Spleen (tissue), 11 donors: ENCODE data around the gene RANBP9. TPM values are rescaled to one million over a fixed set of nuclear protein-coding genes. Genes with fewer than 3 reads are reported as not detected.

ENCODE experiments used
- DNase-seq: peaks from one replicate; pipeline ENCODE4 v3.0.0-alpha.2; 2020
- H3K27ac ChIP-seq, 8 donors: fragments of 200-600 bp; sonication (generic) in 7 of 8; 1 replicate in 4 of 8; 2 replicates in 4 of 8; pipeline versions ENCODE4 v1.5.0 to v1.8.0; 2016 to 2021; ENCODE audit warnings: inconsistent platforms in 4 of 8, mild to moderate bottlenecking in 4 of 8, moderate library complexity in 1 of 8
- H3K27me3 ChIP-seq, 7 donors: fragments of 200-600 bp; sonication (generic) in 6 of 7; replicated peaks in 1 of 7; 1 replicate in 4 of 7; 2 replicates in 3 of 7; pipeline versions ENCODE4 v1.5.0 to v1.8.0; 2016 to 2021; ENCODE audit warnings: inconsistent platforms in 3 of 7, mild to moderate bottlenecking in 1 of 7
- H3K36me3 ChIP-seq, 6 donors: fragments of 200-600 bp; sonication (generic) in 5 of 6; 1 replicate in 4 of 6; 2 replicates in 2 of 6; pipeline versions ENCODE4 v1.5.0 to v1.8.0; 2016 to 2021; ENCODE audit warnings: inconsistent platforms in 2 of 6
- H3K4me1 ChIP-seq, 6 donors: fragments of 200-600 bp; sonication (generic) in 5 of 6; 1 replicate in 3 of 6; 2 replicates in 3 of 6; pipeline versions ENCODE4 v1.5.0 to v1.8.0; 2016 to 2021; ENCODE audit warnings: inconsistent platforms in 3 of 6
- H3K4me3 ChIP-seq, 8 donors: fragments of 200-600 bp; sonication (generic) in 7 of 8; 1 replicate in 4 of 8; 2 replicates in 4 of 8; pipeline versions ENCODE4 v1.5.0 to v1.8.0; 2016 to 2021; ENCODE audit warnings: inconsistent platforms in 4 of 8, mild to moderate bottlenecking in 4 of 8, moderate library complexity in 2 of 8
- H3K9me3 ChIP-seq, 8 donors: fragments of 200-600 bp; sonication (generic) in 7 of 8; 1 replicate in 4 of 8; 2 replicates in 4 of 8; pipeline versions ENCODE4 v1.5.0 to v1.8.0; 2016 to 2021; ENCODE audit warnings: inconsistent platforms in 4 of 8
- CTCF ChIP-seq, 11 experiments: fragments of 200-600 bp in 7 of 11; fragments of 450-650 bp in 4 of 11; sonication (generic) in 4 of 11; IDR thresholded peaks in 8 of 11; conservative IDR thresholded peaks in 3 of 11; 1 replicate in 7 of 11; 2 replicates in 4 of 11; pipeline versions ENCODE4 v1.4.0 to v1.8.0; 2016 to 2021; ENCODE audit warnings: antibody characterized with exemption in 11 of 11, inconsistent platforms in 4 of 11, mild to moderate bottlenecking in 1 of 11
- POLR2A ChIP-seq, 3 donors: fragments of 450-650 bp; IDR thresholded peaks; one replicate each; pipeline ENCODE4 v1.5.1; 2017; ENCODE audit warnings: antibody characterized with exemption in 3 of 3, mild to moderate bottlenecking in 1 of 3
- POLR2AphosphoS5 ChIP-seq, 3 donors: sonication (generic); formaldehyde crosslinking; IDR thresholded peaks; one replicate each; pipeline ENCODE4 v1.5.1; 2017; ENCODE audit warnings: antibody characterized with exemption in 3 of 3
- WGBS, 5 donors: extraction: QIAGEN DNeasy Blood & Tissue Kit in 3 of 5; methylation state at CpG; one replicate each; pipeline versions ENCODE4 v1.1.5 to v1.1.7; 2013 to 2018; 5-methylcytosine and 5-hydroxymethylcytosine counted together
- intact Hi-C: fragments of 100-400 bp; cut with DNase I; formaldehyde crosslinking; loops from one replicate; pipeline ENCODE4 v1.15.0; 2023; ENCODE audit warnings: low total_unique reads
- polyA plus RNA-seq, 3 donors: library from polyadenylated mRNA; stranded (reverse); fragments of 200-250 nt; gene quantifications; one replicate each; pipeline ENCODE4 v1.2.1, GENCODE V29; 2013
- total RNA-seq, 7 donors: library from RNA; depleted of rRNA in 3 of 7; stranded (reverse); fragments of >200 nt in 3 of 7; fragmentation: NEBNext Ultra II Directional in 4 of 7; extraction: Animal tissue kit (Norgen Biotek cat#: 25700) in 4 of 7; gene quantifications; one replicate each; pipeline versions ENCODE4 v1.1.0 to v1.2.1, GENCODE V29; 2016 to 2021
- donor health status: healthy with polysubstance abuse.
- donor health status: DM: no; HTN: no; CAD: no; lungs with moderate emphysema.
- donor health status: DM: no; HTN: no; CAD: no.
- donor health status: Bipolar disorder and iron deficiency.
- donor health status: healthy.
- donor health status: DM: no; HTN: no; CAD: no.
- donor health status: DM: yes; HTN: yes; CAD: no.

The RANBP9 gene
- total and polyA plus RNA-seq, 10 donors = 13.4 to 41.8 (median 34.6) TPM

GRCh38 chr6:13684855-13685254, 26.8 kb downstream of the RANBP9 start:
- Histone ChIP-seq H3K4me1 (peaks cover 0 to 93% (median 44%) of the 10 kb centered on the region in 6 donors), H3K27me3 (no peaks in the 10 kb centered on the region), H3K9me3 (peaks cover 0 to 8% (median 2%) of the 10 kb centered on the region in 8 donors), H3K4me3 (no peak overlapping the region), H3K27ac (no peak overlapping the region), H3K36me3 (peaks cover 0 to 5% (median 0%) of the 10 kb centered on the region in 6 donors)
- DNase-seq = no peak
- intact Hi-C loops = no loop called here
- WGBS, 5 donors = 94 to 96% (median 96%) methylated on average over 4 of the region's 4 CpGs
- no peak for TF ChIP-seq POLR2AphosphoS5 (IDR thresholded peaks at IDR 0.05)
- TF ChIP-seq CTCF (IDR thresholded peaks at IDR 0.05 in 8 of 11, conservative IDR thresholded peaks at IDR 0.05 in 3 of 11) = no peak
- TF ChIP-seq POLR2A (IDR thresholded peaks at IDR 0.05) = no peak

- intact Hi-C loops = no loop called here
- peaks cover 0 to 8% (median 3%) of the 10 kb centered on the region in 8 donors for H3K9me3 ChIP-seq
- no peak overlapping the region for H3K4me3 ChIP-seq
- peak overlapping the region in 1 of 8 donors; percentile 25 for H3K27ac ChIP-seq
- H3K4me1 ChIP-seq = peaks cover 0 to 86% (median 36%) of the 10 kb centered on the region in 6 donors
- H3K27me3 ChIP-seq = no peaks in the 10 kb centered on the region
- TF ChIP-seq CTCF (IDR thresholded peaks at IDR 0.05 in 8 of 11, conservative IDR thresholded peaks at IDR 0.05 in 3 of 11) (no peak), POLR2AphosphoS5 (IDR thresholded peaks at IDR 0.05) (no peak), POLR2A (IDR thresholded peaks at IDR 0.05) (no peak)
- no peak for DNase-seq
- H3K36me3 ChIP-seq = no peaks in the 10 kb centered on the region
Observed at GRCh38 chr6:13683038-13683437, 28.6 kb downstream of the RANBP9 start.

GRCh38 chr6:13682346-13682745, 29.3 kb downstream of the RANBP9 start:
- Histone ChIP-seq H3K4me1 (peaks cover 0 to 86% (median 36%) of the 10 kb centered on the region in 6 donors), H3K27ac (peak overlapping the region in 3 of 8 donors; percentile 31 to 72 (median 71)), H3K9me3 (peaks cover 0 to 13% (median 6%) of the 10 kb centered on the region in 8 donors), H3K27me3 (no peaks in the 10 kb centered on the region), H3K4me3 (no peak overlapping the region), H3K36me3 (no peaks in the 10 kb centered on the region)
- intact Hi-C loops = no loop called here
- TF ChIP-seq CTCF (IDR thresholded peaks at IDR 0.05 in 8 of 11, conservative IDR thresholded peaks at IDR 0.05 in 3 of 11) = no peak
- TF ChIP-seq POLR2AphosphoS5 (IDR thresholded peaks at IDR 0.05) = no peak
- TF ChIP-seq POLR2A (IDR thresholded peaks at IDR 0.05) = no peak
- 94 to 98% (median 97%) methylated on average over 6 of the region's 6 CpGs for WGBS, 5 donors
- DNase-seq = no peak

GRCh38 chr6:13681305-13682061, 30.2 kb downstream of the RANBP9 start:
- Histone ChIP-seq H3K36me3 (no peaks in the 10 kb centered on the region), H3K27me3 (no peaks in the 10 kb centered on the region), H3K27ac (peak overlapping the region in 7 of 8 donors; percentile 21 to 73 (median 59)), H3K4me1 (peaks cover 0 to 78% (median 33%) of the 10 kb centered on the region in 6 donors), H3K9me3 (peaks cover 0 to 22% (median 14%) of the 10 kb centered on the region in 8 donors), H3K4me3 (peak overlapping the region in 1 of 8 donors; percentile 20)
- TF ChIP-seq POLR2A (IDR thresholded peaks at IDR 0.05) = no peak
- TF ChIP-seq CTCF (IDR thresholded peaks at IDR 0.05 in 8 of 11, conservative IDR thresholded peaks at IDR 0.05 in 3 of 11) = no peak
- TF ChIP-seq POLR2AphosphoS5 (IDR thresholded peaks at IDR 0.05) = no peak
- WGBS, 5 donors = 40 to 57% (median 46%) methylated on average over 7 of the region's 7 CpGs
- no peak for DNase-seq
- intact Hi-C loops = no loop called here
